ENCODE results near the gene MTARC2.

- TF ChIP-seq, protein P1, sequence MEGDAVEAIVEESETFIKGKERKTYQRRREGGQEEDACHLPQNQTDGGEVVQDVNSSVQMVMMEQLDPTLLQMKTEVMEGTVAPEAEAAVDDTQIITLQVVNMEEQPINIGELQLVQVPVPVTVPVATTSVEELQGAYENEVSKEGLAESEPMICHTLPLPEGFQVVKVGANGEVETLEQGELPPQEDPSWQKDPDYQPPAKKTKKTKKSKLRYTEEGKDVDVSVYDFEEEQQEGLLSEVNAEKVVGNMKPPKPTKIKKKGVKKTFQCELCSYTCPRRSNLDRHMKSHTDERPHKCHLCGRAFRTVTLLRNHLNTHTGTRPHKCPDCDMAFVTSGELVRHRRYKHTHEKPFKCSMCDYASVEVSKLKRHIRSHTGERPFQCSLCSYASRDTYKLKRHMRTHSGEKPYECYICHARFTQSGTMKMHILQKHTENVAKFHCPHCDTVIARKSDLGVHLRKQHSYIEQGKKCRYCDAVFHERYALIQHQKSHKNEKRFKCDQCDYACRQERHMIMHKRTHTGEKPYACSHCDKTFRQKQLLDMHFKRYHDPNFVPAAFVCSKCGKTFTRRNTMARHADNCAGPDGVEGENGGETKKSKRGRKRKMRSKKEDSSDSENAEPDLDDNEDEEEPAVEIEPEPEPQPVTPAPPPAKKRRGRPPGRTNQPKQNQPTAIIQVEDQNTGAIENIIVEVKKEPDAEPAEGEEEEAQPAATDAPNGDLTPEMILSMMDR (IDR thresholded peaks at IDR 0.05), result peak; percentile 59 to 94 (median 64)
- TF ChIP-seq POLR2A (IDR thresholded peaks at IDR 0.05), result no peak
These were observed 55.5 kb downstream of the MTARC2 start for GRCh38 chr1:220803401-220804201.
